ENCODE measurements around the gene CAMK2D.

The CAMK2D gene

GRCh38 chr4:113604955-113605354, 156.6 kb downstream of the CAMK2D start:
- DNase-seq (ENCODE audit: low spot score), result no peak

DNA sequence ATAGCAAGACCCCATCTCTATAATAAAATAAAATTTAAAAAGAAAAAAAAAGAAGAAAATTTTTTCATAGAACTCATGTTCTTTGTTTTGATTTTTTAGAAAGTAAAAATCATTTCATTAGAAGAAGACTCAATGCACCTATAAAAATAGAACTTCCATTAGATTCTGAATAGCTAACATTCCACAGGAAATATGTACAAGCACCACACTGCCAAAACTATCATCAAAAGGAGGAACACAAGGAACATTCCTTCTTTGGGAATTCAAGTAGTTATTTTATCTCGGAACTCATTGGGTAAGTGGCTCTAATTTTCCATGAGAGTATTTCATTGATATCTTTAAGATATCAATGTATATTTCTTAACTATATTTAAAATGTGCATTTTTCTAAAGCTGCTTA, 157.6 kb downstream of the CAMK2D start:
- DNase-seq (ENCODE audit: low spot score), result no peak

- DNase-seq (ENCODE audit: low spot score), result no peak
These were observed 158.8 kb downstream of the CAMK2D start for GRCh38 chr4:113602646-113603228.

GRCh38 chr4:113601636-113602035, 159.9 kb downstream of the CAMK2D start:
- DNase-seq (ENCODE audit: low spot score), result no peak

- DNase-seq (ENCODE audit: low spot score), result no peak
These were observed 165.1 kb downstream of the CAMK2D start for GRCh38 chr4:113596396-113596795.

- no peak for DNase-seq (ENCODE audit: low spot score)
These were observed 167.3 kb downstream of the CAMK2D start for GRCh38 chr4:113594231-113594556.

DNA sequence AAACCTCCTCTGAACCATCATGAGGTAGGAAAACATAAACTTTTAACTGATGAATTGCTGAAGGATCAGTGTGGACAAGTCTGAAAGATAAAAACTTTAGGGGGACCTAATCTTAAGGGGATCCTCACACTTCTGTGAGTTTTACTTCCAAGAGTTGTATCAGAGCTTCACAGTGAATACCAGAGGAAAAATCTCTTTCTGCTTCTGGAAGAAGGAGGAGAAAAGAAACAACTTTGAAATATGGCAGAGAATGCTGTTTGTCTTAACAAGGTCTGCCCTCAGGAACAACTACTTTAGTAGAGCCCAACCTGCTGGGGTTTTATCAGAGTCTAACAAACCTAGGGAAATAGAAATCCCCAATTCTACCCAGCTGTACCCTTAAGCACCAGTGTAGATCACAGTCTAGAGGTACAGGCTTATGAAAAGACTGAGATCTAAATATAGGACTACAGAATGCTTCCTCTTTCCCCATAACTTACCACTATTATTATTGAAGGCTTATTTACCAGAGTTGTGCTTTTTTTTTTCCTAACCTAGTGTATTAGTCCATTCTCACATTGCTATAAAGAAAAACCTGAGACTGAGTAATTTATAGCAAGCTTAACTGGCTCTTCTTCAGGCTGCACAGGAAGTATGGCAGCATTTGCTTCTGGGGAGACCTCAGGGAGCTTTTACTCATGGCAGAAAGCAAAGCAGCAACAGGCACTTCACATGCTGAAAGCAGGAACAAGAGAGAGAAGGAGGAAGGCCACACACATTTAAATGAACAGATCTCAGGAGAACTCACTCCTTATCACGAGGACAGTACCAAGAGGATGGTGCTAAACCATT, 167.9 kb downstream of the CAMK2D start:
- DNase-seq (ENCODE audit: low spot score), result no peak

- no peak for DNase-seq (ENCODE audit: low spot score)
These were observed 169.6 kb downstream of the CAMK2D start for GRCh38 chr4:113591982-113592381.

DNA sequence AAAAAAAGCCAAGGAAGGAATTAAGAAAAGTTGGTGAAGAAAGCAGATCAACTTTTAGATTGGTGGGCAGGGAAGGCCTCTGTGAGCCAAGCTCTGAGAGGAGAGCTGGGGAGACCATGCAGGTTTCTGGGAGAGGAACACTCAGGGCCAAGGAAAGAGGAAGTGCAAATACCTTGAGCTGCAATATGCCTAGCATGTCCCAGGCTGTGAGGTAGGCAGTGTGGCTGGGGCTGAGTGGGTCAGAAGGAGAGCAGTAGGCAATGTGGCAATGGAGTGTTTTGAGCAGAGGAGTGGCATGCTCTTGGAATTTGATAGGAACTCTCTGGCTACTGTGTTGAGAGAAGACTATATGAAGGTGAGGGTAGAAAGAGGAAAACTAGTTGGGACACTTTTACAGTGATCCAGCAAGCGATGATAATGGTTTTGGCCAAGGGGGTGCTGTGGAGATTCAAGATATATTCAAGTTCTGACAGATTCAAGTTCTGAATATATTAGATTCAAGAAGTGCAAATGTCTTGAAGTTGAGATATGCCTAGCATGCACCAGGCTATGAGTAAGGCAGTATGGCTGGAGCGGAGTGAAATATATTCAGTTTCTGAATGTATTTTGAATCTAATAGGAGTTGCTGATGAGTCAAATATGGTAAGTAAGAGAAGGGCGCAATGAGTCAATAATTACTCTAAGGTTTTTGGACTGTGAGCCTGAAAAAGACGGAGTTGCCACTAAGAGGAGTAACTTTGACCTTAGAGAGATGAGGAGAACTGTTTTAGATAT, 172.5 kb downstream of the CAMK2D start:
- no peak for DNase-seq (ENCODE audit: low spot score)

GRCh38 chr4:113587640-113588275, 173.8 kb downstream of the CAMK2D start:
- DNase-seq (ENCODE audit: low spot score), result no peak

DNA sequence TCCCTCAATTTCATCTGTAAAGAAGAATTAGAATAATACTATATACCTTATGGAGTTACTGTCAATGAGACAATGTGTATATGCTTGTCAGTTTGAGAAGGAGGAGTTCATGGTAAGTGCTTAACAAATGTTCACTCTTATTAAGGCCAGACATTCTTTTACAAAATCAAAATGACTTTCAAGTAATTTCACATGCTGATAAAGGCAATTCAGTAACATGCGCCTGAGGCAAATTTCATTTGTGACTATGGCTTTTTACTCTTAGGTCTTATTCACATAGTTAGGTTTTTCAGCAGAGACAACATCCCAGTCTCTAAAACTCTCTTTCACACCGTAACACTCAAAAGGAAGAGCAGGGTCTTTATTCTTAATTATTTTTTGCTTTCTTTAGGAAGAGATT, 174.4 kb downstream of the CAMK2D start:
- DNase-seq (ENCODE audit: low spot score), result no peak

DNA sequence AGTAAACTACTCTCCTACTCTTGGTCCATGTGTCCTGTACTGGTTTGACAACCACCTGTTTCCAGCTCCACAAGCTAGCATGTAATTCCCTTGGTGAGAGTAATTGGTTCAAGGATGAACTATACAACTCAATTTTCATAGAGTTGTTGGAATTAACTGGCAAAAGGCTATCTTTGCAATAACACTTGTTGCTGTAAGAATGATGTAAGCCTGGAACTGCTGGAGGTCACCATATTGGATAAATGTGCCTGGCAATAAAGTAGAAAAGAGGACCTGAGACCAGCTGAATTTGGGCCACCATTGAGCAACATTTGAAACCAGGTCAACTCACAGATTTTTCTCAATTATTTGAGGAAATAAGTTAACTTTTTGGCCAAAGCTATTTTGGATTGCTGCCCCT, 175.5 kb downstream of the CAMK2D start:
- no peak for DNase-seq (ENCODE audit: low spot score)

DNA sequence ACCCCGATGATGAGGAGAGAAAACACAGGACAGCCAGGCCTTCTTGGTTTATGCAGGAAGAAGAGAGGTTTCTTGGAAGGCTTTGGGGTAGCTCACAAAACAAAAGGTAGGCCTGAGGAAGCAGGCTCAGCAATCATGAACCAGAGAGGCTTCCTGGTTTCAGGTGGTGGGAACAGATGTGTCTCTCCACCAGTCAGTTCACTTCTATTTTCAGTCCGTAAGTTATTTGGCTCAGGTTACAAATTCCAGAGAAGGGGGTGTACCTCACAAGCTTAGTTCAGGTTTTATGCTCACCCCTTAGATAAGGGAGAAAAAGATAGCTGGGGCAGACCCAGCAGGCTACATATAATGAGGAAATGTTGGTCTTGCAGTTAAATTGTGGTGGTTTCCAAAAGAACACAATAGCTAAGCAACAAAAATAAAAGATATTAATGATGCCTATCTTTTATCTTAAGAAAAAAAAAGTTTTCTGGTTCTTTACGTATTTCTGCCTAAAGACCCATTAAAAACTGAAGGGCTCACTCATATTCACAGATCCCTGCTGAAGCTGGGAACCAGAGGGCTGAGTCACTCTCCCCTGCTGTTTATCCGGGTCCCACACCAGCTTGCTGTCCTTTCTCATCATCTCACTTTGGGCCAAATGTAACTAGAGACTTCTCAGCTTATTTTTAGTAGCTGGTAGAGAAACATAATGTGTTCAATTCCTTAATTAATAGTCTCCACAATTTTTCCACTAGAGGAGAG, 177.0 kb downstream of the CAMK2D start:
- DNase-seq (ENCODE audit: low spot score), result no peak

DNA sequence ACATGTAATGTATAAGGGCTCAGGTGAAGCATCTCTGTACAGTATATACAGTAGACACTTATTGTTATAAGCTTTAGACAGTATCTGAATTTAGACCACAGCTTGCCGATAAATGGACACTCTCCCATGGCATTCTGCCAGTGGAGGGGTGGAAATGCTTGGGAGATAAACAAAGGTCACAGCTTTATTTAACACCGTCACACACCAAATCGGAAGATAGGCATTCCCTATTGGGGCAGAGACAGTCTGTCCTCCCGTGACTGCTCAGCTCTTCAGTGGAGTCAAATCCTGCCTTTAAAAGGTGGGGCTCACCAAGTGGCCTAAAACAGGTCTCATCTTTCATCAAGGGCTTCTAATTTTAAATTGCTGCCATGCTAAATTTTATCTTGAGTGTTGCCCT, 178.8 kb downstream of the CAMK2D start:
- no peak for DNase-seq (ENCODE audit: low spot score)

DNA sequence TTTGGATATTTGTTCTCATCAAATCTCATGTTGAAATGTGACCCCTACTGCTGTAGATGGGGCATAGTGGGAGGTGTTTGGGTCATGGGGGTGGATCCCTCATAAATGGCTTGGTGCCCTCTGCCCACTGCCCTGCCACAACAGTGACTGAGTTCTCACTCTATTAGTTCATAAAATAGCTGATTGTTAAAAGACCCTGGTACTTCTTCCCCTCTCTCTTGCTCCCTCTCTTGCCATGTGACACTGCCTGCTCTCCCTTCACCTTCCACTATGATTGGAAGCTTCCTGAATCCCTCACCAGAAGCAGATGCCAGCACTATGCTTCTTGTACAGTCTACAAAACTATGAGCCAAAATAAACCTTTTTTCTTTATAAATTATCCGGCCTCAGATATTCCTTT, 182.2 kb downstream of the CAMK2D start:
- DNase-seq (ENCODE audit: low spot score), result no peak

GRCh38 chr4:113576947-113577678, 184.4 kb downstream of the CAMK2D start:
- no peak for DNase-seq (ENCODE audit: low spot score)

DNA sequence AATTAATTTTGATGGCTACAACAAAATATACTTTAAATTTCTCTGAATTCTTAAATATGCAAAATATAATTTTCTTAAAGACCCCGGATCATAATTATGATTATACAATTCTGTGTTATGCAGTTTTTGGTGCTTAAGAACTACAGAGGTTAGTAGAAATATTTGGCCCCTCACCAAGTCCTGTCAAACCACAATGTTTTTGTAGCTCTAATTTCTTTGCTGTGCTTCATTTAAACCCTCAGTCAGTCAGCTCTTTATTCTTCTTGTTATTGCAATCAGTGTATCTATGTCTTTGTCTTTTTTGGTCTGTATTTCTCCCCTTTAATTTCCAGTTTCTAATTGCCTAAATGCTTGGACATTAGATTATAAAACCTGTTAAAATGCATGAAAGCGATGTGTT, 186.1 kb downstream of the CAMK2D start:
- DNase-seq (ENCODE audit: low spot score), result no peak

- no peak for DNase-seq (ENCODE audit: low spot score)
These were observed 186.9 kb downstream of the CAMK2D start for GRCh38 chr4:113574636-113575103.

DNA sequence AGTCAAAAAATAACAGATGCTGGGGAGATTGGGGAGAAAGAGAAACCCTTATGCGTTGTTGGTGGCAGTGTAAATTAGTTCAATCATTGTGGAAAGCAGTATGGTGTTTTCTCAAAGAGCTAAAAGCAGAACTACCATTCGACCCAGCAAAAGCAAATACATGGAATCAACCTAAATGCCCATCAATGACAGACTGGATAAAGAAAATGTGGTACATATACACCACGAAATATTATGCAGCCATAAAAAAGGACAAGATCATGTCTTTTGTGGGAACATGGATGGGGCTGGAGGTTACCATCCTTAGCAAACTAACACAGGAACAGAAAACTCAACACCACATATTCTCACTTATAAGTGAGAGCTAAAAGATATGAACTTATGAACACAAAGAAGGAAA, 188.9 kb downstream of the CAMK2D start:
- DNase-seq (ENCODE audit: low spot score), result no peak

- no peak for DNase-seq (ENCODE audit: low spot score)
These were observed 195.3 kb downstream of the CAMK2D start for GRCh38 chr4:113566015-113566795.

DNA sequence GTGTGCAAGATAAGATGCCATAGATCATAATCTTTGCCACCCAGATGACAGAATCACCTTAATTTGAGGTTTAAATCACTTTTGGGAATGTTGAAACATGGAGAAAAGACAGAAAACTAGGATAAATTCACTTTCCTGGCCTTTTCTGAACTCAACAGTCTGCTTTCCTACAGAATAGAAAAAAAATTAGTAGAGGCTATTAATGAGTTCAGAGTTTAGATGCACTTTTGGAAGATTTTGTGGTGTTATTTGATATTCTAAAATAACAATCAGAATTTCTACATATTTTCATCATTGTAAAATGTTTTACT, 195.9 kb downstream of the CAMK2D start:
- no peak for DNase-seq (ENCODE audit: low spot score)
